Measurements from ENCODE around the gene EXT2. TPM values are rescaled to one million over a fixed set of nuclear protein-coding genes. Genes with fewer than 3 reads are reported as not detected.

EXT2 gene
- total and polyA plus RNA-seq, 8 donors, result 14.4 to 36.3 (median 24.9) TPM

GRCh38 chr11:44178381-44178780 lies 82.9 kb downstream of the EXT2 start:
- intact Hi-C loops (cut with DNase I), result no loop called here
- WGBS, 2 donors, result 77 to 82% methylated on average over 3 of the region's 3 CpGs
- H3K27me3 ChIP-seq, result no peaks in the 10 kb centered on the region
- no peaks in the 10 kb centered on the region for H3K9me3 ChIP-seq
- FAIRE-seq (no peak), DNase-seq (no peak), ATAC-seq (no peak)
- no peak for TF ChIP-seq CTCF (IDR thresholded peaks at IDR 0.05)
- no peaks in the 10 kb centered on the region for H3K4me1 ChIP-seq
- H3K36me3 ChIP-seq, result no peaks in the 10 kb centered on the region
- H3K4me3 ChIP-seq, result no peak overlapping the region
- no peak overlapping the region for H3K27ac ChIP-seq

GRCh38 chr11:44179173-44179572 lies 83.7 kb downstream of the EXT2 start:
- Histone ChIP-seq H3K4me3 (no peak overlapping the region), H3K4me1 (no peaks in the 10 kb centered on the region), H3K27ac (no peak overlapping the region), H3K36me3 (no peaks in the 10 kb centered on the region), H3K27me3 (no peaks in the 10 kb centered on the region), H3K9me3 (no peaks in the 10 kb centered on the region)
- TF ChIP-seq CTCF (IDR thresholded peaks at IDR 0.05), result no peak
- no peak for ATAC-seq
- FAIRE-seq, result no peak
- WGBS, 2 donors, result 62 to 71% methylated on average over 4 of the region's 4 CpGs
- no peak for DNase-seq
- intact Hi-C loops (cut with DNase I), result no loop called here

- TF ChIP-seq CTCF (IDR thresholded peaks at IDR 0.05), result no peak
- Histone ChIP-seq H3K27me3 (no peaks in the 10 kb centered on the region), H3K27ac (no peak overlapping the region), H3K4me1 (no peaks in the 10 kb centered on the region), H3K36me3 (no peaks in the 10 kb centered on the region), H3K4me3 (no peak overlapping the region), H3K9me3 (no peaks in the 10 kb centered on the region)
- DNase-seq (no peak), ATAC-seq (no peak), FAIRE-seq (no peak)
- WGBS, 2 donors, result 86 to 89% methylated on average over 2 of the region's 2 CpGs
- intact Hi-C loops (cut with DNase I), result no loop called here
These were observed 84.6 kb downstream of the EXT2 start for GRCh38 chr11:44180107-44180506.

GRCh38 chr11:44185522-44185921 lies 90.0 kb downstream of the EXT2 start:
- Histone ChIP-seq H3K4me1 (no peaks in the 10 kb centered on the region), H3K36me3 (no peaks in the 10 kb centered on the region), H3K27ac (no peak overlapping the region), H3K27me3 (no peaks in the 10 kb centered on the region), H3K9me3 (no peaks in the 10 kb centered on the region), H3K4me3 (no peak overlapping the region)
- intact Hi-C loops (cut with DNase I), result no loop called here
- no peak for TF ChIP-seq CTCF (IDR thresholded peaks at IDR 0.05)
- ATAC-seq, result no peak
- FAIRE-seq, result no peak
- DNase-seq, result no peak

- Histone ChIP-seq H3K27me3 (no peaks in the 10 kb centered on the region), H3K9me3 (no peaks in the 10 kb centered on the region), H3K36me3 (no peaks in the 10 kb centered on the region), H3K4me3 (no peak overlapping the region), H3K27ac (no peak overlapping the region), H3K4me1 (no peaks in the 10 kb centered on the region)
- no peak for ATAC-seq
- WGBS, 2 donors, result 78 to 89% methylated on average over 2 of the region's 2 CpGs
- intact Hi-C loops (cut with DNase I), result no loop called here
- no peak for DNase-seq
- no peak for TF ChIP-seq CTCF (IDR thresholded peaks at IDR 0.05)
- FAIRE-seq, result no peak
These were observed 90.9 kb downstream of the EXT2 start for GRCh38 chr11:44186321-44186930.

Measured in pancreas (tissue), 10 donors.